Heart left ventricle (tissue), 13 donors: ENCODE measurements around the gene COL27A1.
"Not testable (repeated sequence)": the region's sequence is repeated elsewhere in the genome, so short reads cannot be mapped to it uniquely, and the experiment has no call there.

Experiments used
- CTCF ChIP-seq, 12 donors: fragments of 200-600 bp; sonication (generic) in 4 of 12; IDR thresholded peaks; one replicate each; pipeline versions ENCODE4 v1.5.0 to v1.8.0; 2018 to 2022; ENCODE audit warnings: antibody characterized with exemption in 12 of 12, mild to moderate bottlenecking in 5 of 12
- POLR2A ChIP-seq, 2 donors: fragments of 450-650 bp; IDR thresholded peaks; one replicate each; pipeline ENCODE4 v1.6.1; 2017; ENCODE audit warnings: antibody characterized with exemption in 2 of 2, mild to moderate bottlenecking in 2 of 2, moderate library complexity in 2 of 2
- donor health status: ischemic (EF 13 %, LVEDD 7.1; RV severe dilation, severe dysfunction).
- donor health status: DM: no; HTN: yes; CAD: no.
- donor health status: DM: no; HTN: no; CAD: no.
- donor health status: ischemic (EF 25% LVEDD 6.9; RV normal size, moderate dysfunction).
- donor health status: ischemic (EF 25% LVEDD 5.7; RV mildly dilated, moderate dysfunction).
- donor health status: ischemic (EF 35%, LVEDD 5.7; RV mildly dilated, moderate dysfunction).
- donor health status: nonischemic (EF 11% LVEDD 7.7; RV severe dilation, severe dysfunction).
- donor health status: DM: yes; HTN: yes; CAD: no.
- donor health status: PGD.
- donor health status: ischemic (EF 29% LVEDD 5.4; RV normal size, mild dysfunction).
- donor health status: nonischemic (EF 23%, LVEDD 6.1; RV moderate dilation, normal function).

DNA sequence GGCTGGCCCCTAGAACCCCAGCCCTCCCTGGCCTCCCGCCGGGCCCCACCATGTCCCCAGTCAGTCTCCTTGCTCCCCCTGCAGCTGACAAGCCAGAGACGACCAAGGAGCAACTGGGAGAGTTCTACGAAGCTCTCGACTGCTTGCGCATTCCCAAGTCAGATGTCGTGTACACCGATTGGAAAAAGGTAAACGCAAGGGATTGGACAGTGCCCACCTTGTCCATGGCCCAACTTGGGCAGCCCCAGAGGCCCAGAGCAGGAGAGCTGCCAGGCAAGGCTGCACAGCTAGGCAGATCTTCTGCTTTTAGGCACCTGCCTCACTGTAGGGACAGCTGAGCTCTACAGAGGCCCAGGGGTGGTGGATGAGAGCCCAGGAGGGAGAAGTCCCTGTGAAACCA is 169.6 kb downstream of the COL27A1 start:
- not testable (repeated sequence) for TF ChIP-seq CTCF, POLR2A (IDR thresholded peaks at IDR 0.05)
